PC-3 (cell line): ENCODE measurements around the gene TMEM163. TPM values are rescaled to one million over a fixed set of nuclear protein-coding genes. Genes with fewer than 3 reads are reported as not detected.

Source experiments
- ATAC-seq: fragments of 200-7000 bp; cut with Tn5 transposase; 2 replicates; pipeline ENCODE4 v1.9.1; 2020; ENCODE audit warnings: mild to moderate bottlenecking, moderate library complexity
- BruUV-seq: library from RNA; stranded (reverse); fragments of 400-500 nt; replicated peaks from 2 replicates; lab custom pipeline; 2021; lab: Mats Ljungman, UMichigan
- CTCF ChIA-PET: fragments of 300-600 bp; sonication (Branson Sonifier 250); formaldehyde crosslinking; loops from one replicate; lab custom pipeline; 2022; ENCODE audit warnings: antibody characterized with exemption; lab: Charles Lee
- POLR2A ChIA-PET: fragments of 300-600 bp; sonication (Branson Sonifier 250); formaldehyde crosslinking; loops from one replicate; lab custom pipeline; 2022; ENCODE audit warnings: antibody characterized with exemption; ENCODE audit not compliant: unreplicated experiment; lab: Charles Lee
- DNase-seq: peaks from one replicate; pipeline ENCODE4 v3.0.0-alpha.2; 2015
- H2AFZ ChIP-seq: fragments of 300-600 bp; sonication (generic); 2 replicates; pipeline ENCODE4 v1.6.0; 2016; ENCODE audit warnings: antibody characterized with exemption, low read length
- H3F3A ChIP-seq: fragments of 300-600 bp; sonication (generic); one replicate; pipeline ENCODE4 v1.6.0; 2017; ENCODE audit warnings: antibody characterized with exemption, low read length, control low read depth, mild to moderate bottlenecking; ENCODE audit not compliant: unreplicated experiment
- H3K27ac ChIP-seq: fragments of 300-600 bp; sonication (generic); 2 replicates; pipeline ENCODE4 v1.5.1; 2016; ENCODE audit warnings: mild to moderate bottlenecking, low read length
- H3K27me3 ChIP-seq: fragments of 300-600 bp; sonication (generic); 2 replicates; pipeline ENCODE4 v1.6.1; 2016; ENCODE audit warnings: low read length, mixed read lengths
- H3K36me3 ChIP-seq: fragments of 300-600 bp; sonication (generic); 2 replicates; pipeline ENCODE4 v1.6.1; 2016; ENCODE audit warnings: low read depth, mixed run types, low read length, mixed read lengths
- H3K4me1 ChIP-seq: fragments of 300-600 bp; sonication (generic); 2 replicates; pipeline ENCODE4 v1.5.1; 2016; ENCODE audit warnings: low read length; ENCODE audit not compliant: insufficient read depth
- H3K4me2 ChIP-seq: fragments of 300-600 bp; sonication (generic); 2 replicates; pipeline ENCODE4 v1.6.0; 2016; ENCODE audit warnings: low read length
- H3K4me3 ChIP-seq: fragments of 300-600 bp; sonication (generic); 2 replicates; pipeline ENCODE4 v1.5.1; 2016; ENCODE audit warnings: mild to moderate bottlenecking, low read length, mixed read lengths
- H3K79me2 ChIP-seq: fragments of 300-600 bp; sonication (generic); 2 replicates; pipeline ENCODE4 v1.6.1; 2017; ENCODE audit warnings: low read length, mixed read lengths
- H3K9ac ChIP-seq: fragments of 300-600 bp; sonication (generic); 2 replicates; pipeline ENCODE4 v1.6.0; 2016; ENCODE audit warnings: mild to moderate bottlenecking, low read length
- H3K9me2 ChIP-seq: fragments of 300-600 bp; sonication (generic); replicated peaks from 2 replicates; pipeline ENCODE4 v1.6.1; 2016; ENCODE audit warnings: mixed run types, low read length, mixed read lengths
- H3K9me3 ChIP-seq: fragments of 300-600 bp; sonication (generic); 2 replicates; pipeline ENCODE4 v1.6.1; 2016; ENCODE audit warnings: low read length, mixed read lengths
- H4K20me1 ChIP-seq: fragments of 300-600 bp; sonication (generic); 2 replicates; pipeline ENCODE4 v1.6.1; 2016; ENCODE audit warnings: low read length, mixed read lengths
- EZH2 ChIP-seq: fragments of 300-600 bp; sonication (generic); IDR thresholded peaks from one replicate; pipeline ENCODE4 v1.6.1; 2017; ENCODE audit warnings: antibody characterized with exemption, mild to moderate bottlenecking, low read length; ENCODE audit not compliant: unreplicated experiment
- EZH2phosphoT487 ChIP-seq: fragments of 300-600 bp; sonication (generic); IDR thresholded peaks from 2 replicates; pipeline ENCODE4 v1.6.1; 2018; ENCODE audit warnings: mild to moderate bottlenecking, antibody characterized with exemption, low read length, borderline replicate concordance
- intact Hi-C: fragments of 100-400 bp; cut with micrococcal nuclease; formaldehyde crosslinking; loops from 2 replicates; pipeline ENCODE4 v1.9.0; 2023
- total RNA-seq: library from RNA; depleted of rRNA; stranded (reverse); fragments of >200 nt; gene quantifications from 2 replicates; pipeline ENCODE4 v1.2.3, GENCODE V29; 2014
- TF ChIP-seq, protein P1 (sequence below): fragments of 300-600 bp; sonication (generic); conservative IDR thresholded peaks from 2 replicates; pipeline ENCODE4 v1.5.1; 2017; ENCODE audit warnings: antibody characterized with exemption, low read depth, mild to moderate bottlenecking, low read length

TMEM163 gene
- total RNA-seq, 1 experiment from 2014 or later, result 0.47 TPM

DNA sequence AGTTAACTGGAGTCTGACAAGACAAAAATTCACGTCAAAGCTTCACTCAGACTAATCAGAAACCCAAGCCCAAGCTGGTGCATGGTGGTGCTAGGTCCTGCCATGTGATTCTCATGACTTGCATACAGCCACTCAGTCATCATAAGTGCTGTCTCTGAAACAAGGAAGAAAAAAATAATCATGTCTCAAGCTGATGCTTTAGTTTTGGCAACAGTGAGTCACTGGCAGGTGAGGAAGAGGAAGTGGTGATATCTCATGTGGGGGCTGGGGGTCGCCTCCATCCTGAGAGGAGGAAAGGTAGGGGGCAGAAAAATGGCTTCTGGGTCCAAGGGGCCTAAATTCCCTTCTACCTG is 136.3 kb downstream of the TMEM163 start:
- H4K20me1 ChIP-seq, result no peaks in the 10 kb centered on the region
- no peaks in the 10 kb centered on the region for H3K4me1 ChIP-seq
- H3K9me2 ChIP-seq, result no peaks in the 10 kb centered on the region
- H3K4me3 ChIP-seq, result no peak overlapping the region
- POLR2A ChIA-PET, result no interaction called here
- H2AFZ ChIP-seq, result no peak overlapping the region
- H3F3A ChIP-seq, result no peaks in the 10 kb centered on the region
- H3K27ac ChIP-seq, result no peak overlapping the region
- no peaks in the 10 kb centered on the region for H3K27me3 ChIP-seq
- CTCF ChIA-PET, result no interaction called here
- H3K36me3 ChIP-seq, result no peaks in the 10 kb centered on the region
- H3K9ac ChIP-seq, result no peak overlapping the region
- H3K79me2 ChIP-seq, result no peaks in the 10 kb centered on the region
- DNase-seq (no peak), ATAC-seq (no peak)
- BruUV-seq, result no TSS peak
- TF ChIP-seq, protein P1, sequence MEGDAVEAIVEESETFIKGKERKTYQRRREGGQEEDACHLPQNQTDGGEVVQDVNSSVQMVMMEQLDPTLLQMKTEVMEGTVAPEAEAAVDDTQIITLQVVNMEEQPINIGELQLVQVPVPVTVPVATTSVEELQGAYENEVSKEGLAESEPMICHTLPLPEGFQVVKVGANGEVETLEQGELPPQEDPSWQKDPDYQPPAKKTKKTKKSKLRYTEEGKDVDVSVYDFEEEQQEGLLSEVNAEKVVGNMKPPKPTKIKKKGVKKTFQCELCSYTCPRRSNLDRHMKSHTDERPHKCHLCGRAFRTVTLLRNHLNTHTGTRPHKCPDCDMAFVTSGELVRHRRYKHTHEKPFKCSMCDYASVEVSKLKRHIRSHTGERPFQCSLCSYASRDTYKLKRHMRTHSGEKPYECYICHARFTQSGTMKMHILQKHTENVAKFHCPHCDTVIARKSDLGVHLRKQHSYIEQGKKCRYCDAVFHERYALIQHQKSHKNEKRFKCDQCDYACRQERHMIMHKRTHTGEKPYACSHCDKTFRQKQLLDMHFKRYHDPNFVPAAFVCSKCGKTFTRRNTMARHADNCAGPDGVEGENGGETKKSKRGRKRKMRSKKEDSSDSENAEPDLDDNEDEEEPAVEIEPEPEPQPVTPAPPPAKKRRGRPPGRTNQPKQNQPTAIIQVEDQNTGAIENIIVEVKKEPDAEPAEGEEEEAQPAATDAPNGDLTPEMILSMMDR, result no peak
- no peak for TF ChIP-seq EZH2phosphoT487
- TF ChIP-seq EZH2, result no peak
- H3K4me2 ChIP-seq, result no peak overlapping the region
- H3K9me3 ChIP-seq, result no peaks in the 10 kb centered on the region
- intact Hi-C loops, result no loop called here

DNA sequence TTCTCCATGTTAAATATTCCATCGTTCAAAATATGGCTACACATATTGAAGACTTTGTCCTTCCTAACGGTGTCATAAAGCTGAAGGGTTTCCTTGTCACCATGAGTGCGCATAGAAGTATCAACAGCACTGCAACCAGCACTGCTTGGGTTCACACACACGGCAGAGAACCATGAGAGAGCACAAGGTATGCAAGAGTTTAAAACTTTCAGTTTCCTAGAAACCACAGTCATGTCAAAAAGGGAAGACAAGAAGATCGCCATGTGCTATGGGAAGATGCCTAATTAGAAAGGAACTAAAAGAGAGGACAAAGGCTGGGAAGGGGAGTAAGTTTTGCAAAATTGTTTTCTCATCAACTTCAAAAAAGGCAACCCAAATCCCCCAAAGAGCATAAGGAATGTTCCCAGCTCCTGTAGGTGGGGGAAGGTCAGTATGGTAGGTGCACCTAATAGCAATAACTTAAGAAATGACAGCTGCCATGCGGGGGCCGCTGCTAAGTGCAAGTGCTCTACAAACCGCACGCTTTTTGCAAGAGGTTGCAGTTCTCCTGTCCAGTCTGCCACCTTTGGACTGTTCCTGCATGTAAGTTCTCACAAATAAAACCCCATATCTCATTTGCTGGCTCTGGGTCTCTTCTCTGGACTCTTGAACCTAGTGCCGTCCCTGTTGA is 136.8 kb downstream of the TMEM163 start:
- DNase-seq, result no peak
- H3K4me2 ChIP-seq, result no peak overlapping the region
- H3K4me1 ChIP-seq, result no peaks in the 10 kb centered on the region
- no peak overlapping the region for H2AFZ ChIP-seq
- H3K9ac ChIP-seq, result no peak overlapping the region
- no peaks in the 10 kb centered on the region for H3K27me3 ChIP-seq
- BruUV-seq, result no TSS peak
- H3K9me3 ChIP-seq, result no peaks in the 10 kb centered on the region
- no peak for ATAC-seq
- H3K36me3 ChIP-seq, result no peaks in the 10 kb centered on the region
- H3K79me2 ChIP-seq, result no peaks in the 10 kb centered on the region
- H3K4me3 ChIP-seq, result no peak overlapping the region
- TF ChIP-seq EZH2phosphoT487, result no peak
- H3K9me2 ChIP-seq, result no peaks in the 10 kb centered on the region
- ChIA-PET POLR2A (no interaction called here), CTCF (no interaction called here)
- no peaks in the 10 kb centered on the region for H4K20me1 ChIP-seq
- no peak overlapping the region for H3K27ac ChIP-seq
- intact Hi-C loops, result no loop called here
- no peaks in the 10 kb centered on the region for H3F3A ChIP-seq

DNA sequence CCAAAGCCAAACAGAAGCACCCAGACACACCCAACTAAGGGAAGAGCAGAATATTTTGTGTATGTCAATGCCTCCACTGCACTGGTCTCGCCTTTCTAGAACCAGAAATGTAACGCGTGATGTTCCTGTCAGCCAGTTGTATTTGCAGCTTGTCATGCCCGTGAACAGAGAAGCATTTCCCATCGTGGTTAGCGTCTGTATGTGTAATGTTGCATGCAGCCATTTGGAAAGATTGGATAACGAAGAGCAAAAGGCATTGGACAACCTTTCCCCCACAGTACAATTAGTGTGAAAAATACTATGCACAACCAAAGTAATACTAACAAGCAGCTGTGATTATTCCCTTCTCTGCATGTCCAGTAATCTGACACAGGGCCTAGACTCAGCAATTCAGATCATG is 140.5 kb downstream of the TMEM163 start:
- TF ChIP-seq EZH2 (no peak), EZH2phosphoT487 (no peak)
- TF ChIP-seq, protein P1, result no peak
- intact Hi-C loops, result loop anchor here (10.0 kb wide), 1 partner anchor 316 kb away; no protein-coding TSS in a partner anchor
- Histone ChIP-seq H2AFZ (no peak overlapping the region), H3K27ac (no peak overlapping the region), H4K20me1 (no peaks in the 10 kb centered on the region), H3K4me1 (no peaks in the 10 kb centered on the region), H3K36me3 (no peaks in the 10 kb centered on the region), H3K27me3 (no peaks in the 10 kb centered on the region), H3K9me3 (no peaks in the 10 kb centered on the region), H3K9ac (no peak overlapping the region), H3K4me3 (no peak overlapping the region), H3K79me2 (no peaks in the 10 kb centered on the region), H3F3A (no peaks in the 10 kb centered on the region), H3K9me2 (no peaks in the 10 kb centered on the region), H3K4me2 (no peak overlapping the region)
- no peak for DNase-seq
- ChIA-PET CTCF (interaction anchor here (0.6 kb wide), 1 partner anchor 814 kb away, joined by 3 read pairs; no protein-coding TSS in a partner anchor), POLR2A (no interaction called here)
- BruUV-seq, result no TSS peak
- no peak for ATAC-seq
